Aorta (tissue), 5 donors: ENCODE data around the gene FXYD3. TPM values are rescaled to one million over a fixed set of nuclear protein-coding genes. Genes with fewer than 3 reads are reported as not detected.

Source experiments
- ATAC-seq: fragments of 200-7000 bp; cut with Tn5 transposase; one replicate; pipeline ENCODE4 v1.9.1; 2022; ENCODE audit warnings: moderate library complexity; ENCODE audit not compliant: low FRiP score
- DNase-seq, 2 donors: peaks; one replicate each; pipeline ENCODE4 v3.0.0-alpha.2; 2020
- H3K27ac ChIP-seq, 2 donors: one replicate each; pipeline ENCODE4 v1.5.1; 2013; ENCODE audit warnings: low read length in 2 of 2, mild to moderate bottlenecking in 2 of 2, moderate library complexity in 2 of 2, control low read depth in 1 of 2, inconsistent platforms in 1 of 2, low read depth in 1 of 2
- H3K27me3 ChIP-seq, 2 donors: one replicate each; pipeline ENCODE4 v1.6.1; 2013; ENCODE audit warnings: control low read depth in 1 of 2, low read length in 1 of 2, mild to moderate bottlenecking in 1 of 2, moderate library complexity in 1 of 2; ENCODE audit not compliant: insufficient read depth in 2 of 2, control insufficient read depth in 1 of 2
- H3K36me3 ChIP-seq, 2 donors: one replicate each; pipeline ENCODE4 v1.6.1; 2013; ENCODE audit warnings: control low read depth in 1 of 2, low read length in 1 of 2, mild to moderate bottlenecking in 1 of 2; ENCODE audit not compliant: insufficient read depth in 2 of 2, control insufficient read depth in 1 of 2
- H3K4me1 ChIP-seq, 2 donors: one replicate each; pipeline ENCODE4 v1.6.1; 2013; ENCODE audit warnings: low read length in 2 of 2, control low read depth in 1 of 2, mild to moderate bottlenecking in 1 of 2, moderate library complexity in 1 of 2; ENCODE audit not compliant: insufficient read depth in 2 of 2, control insufficient read depth in 1 of 2
- H3K4me3 ChIP-seq, 2 donors: one replicate each; pipeline ENCODE4 v1.5.1; 2013; ENCODE audit warnings: low read length in 2 of 2, control low read depth in 1 of 2, mild to moderate bottlenecking in 1 of 2
- H3K9me3 ChIP-seq: one replicate; pipeline ENCODE4 v1.6.1; 2013; ENCODE audit warnings: mild to moderate bottlenecking, low read length; ENCODE audit not compliant: control insufficient read depth
- WGBS, 2 donors: extraction: QIAGEN DNeasy Blood & Tissue Kit; methylation state at CpG; one replicate each; pipeline ENCODE4 v1.1.7; 2013; 5-methylcytosine and 5-hydroxymethylcytosine counted together
- intact Hi-C, 2 donors: fragments of 100-400 bp; cut with DNase I; formaldehyde crosslinking; loops; one replicate each; pipeline versions ENCODE4 v1.14.2 to v1.15.0; 2022
- polyA plus RNA-seq, 2 donors: library from polyadenylated mRNA; stranded (reverse); fragments of 200-250 nt; gene quantifications; one replicate each; pipeline ENCODE4 v1.2.3, GENCODE V29; 2013
- total RNA-seq, 2 donors: library from RNA; stranded (reverse); fragmentation: NEBNext Ultra II Directional; extraction: Animal tissue kit (Norgen Biotek cat#: 25700); gene quantifications; one replicate each; pipeline ENCODE4 v1.2.1, GENCODE V29; 2021
- donor health status: healthy with polysubstance abuse.
- donor health status: Bipolar disorder and iron deficiency.
- donor health status: DM: no; HTN: no; CAD: no.
- donor health status: DM: no; HTN: no; CAD: no.
- donor health status: DM: yes; HTN: yes; CAD: no.

The FXYD3 gene
- total and polyA plus RNA-seq, 4 donors: 0.49 to 77.6 (median 4.3) TPM

DNA sequence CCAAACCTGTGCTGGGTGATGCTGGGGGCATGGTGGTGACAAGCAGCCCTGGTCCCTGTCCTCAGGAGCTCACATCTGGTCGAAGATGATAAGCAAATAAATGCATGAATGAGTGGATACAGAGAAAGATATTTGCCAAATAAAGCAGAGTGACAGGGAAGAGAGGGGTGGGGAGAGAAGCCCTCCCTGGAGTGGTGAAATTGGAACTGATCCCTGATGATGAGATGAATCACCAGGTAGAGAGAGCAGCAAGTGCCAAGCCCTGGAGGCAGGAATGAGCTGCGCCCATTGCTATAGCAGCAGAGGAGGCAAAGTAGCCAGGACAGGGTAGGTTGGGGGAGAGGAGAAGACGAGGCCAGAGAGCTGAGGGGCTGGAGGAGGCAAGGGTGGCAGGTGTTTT lies 52.6 kb downstream of the FXYD3 start:
- Histone ChIP-seq H3K27ac (no peak overlapping the region), H3K36me3 (peaks cover 3 to 17% of the 10 kb centered on the region in 2 donors), H3K4me3 (no peak overlapping the region), H3K9me3 (peaks cover 17% of the 10 kb centered on the region), H3K27me3 (no peaks in the 10 kb centered on the region), H3K4me1 (no peaks in the 10 kb centered on the region)
- ATAC-seq (no peak), DNase-seq (no peak)
- WGBS, 2 donors: 84 to 87% methylated on average over 3 of the region's 3 CpGs
- intact Hi-C loops: no loop called here

DNA sequence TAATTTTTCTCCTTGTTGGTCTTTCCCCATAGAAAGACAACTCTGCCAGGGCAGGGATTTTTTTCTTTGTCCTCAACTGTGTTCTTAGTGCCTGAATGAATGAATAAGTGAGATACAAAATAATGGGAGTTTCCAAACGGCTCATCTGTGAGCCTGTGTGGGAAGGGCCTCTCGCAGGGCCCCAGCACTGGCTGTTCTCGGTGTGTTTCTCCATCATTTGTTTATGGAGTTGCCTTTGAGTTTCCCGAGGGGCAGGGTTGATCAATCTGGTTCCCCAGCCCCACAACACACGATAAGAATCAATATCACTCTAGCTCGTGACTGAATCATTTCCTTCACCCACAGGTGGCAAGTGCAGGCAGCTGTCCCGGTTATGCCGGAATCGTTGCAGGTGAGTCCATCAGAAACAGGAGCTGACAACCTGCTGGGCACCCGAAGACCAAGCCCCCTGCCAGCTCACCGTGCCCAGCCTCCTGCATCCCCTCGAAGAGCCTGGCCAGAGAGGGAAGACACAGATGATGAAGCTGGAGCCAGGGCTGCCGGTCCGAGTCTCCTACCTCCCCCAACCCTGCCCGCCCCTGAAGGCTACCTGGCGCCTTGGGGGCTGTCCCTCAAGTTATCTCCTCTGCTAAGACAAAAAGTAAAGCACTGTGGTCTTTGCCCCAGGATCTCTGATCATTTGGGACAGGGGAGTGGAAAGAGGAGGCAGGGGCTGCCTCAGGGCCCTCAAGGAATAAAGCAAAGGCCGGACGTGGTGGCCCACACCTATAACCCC lies 53.8 kb downstream of the FXYD3 start:
- H3K27ac ChIP-seq: no peak overlapping the region
- peaks cover 12% of the 10 kb centered on the region for H3K9me3 ChIP-seq
- intact Hi-C loops: no loop called here
- 78 to 82% methylated on average over 18 of the region's 18 CpGs for WGBS, 2 donors
- ATAC-seq: no peak
- H3K4me3 ChIP-seq: no peak overlapping the region
- H3K27me3 ChIP-seq: no peaks in the 10 kb centered on the region
- peaks cover 3 to 12% of the 10 kb centered on the region in 2 donors for H3K36me3 ChIP-seq
- no peak for DNase-seq
- no peaks in the 10 kb centered on the region for H3K4me1 ChIP-seq

GRCh38 chr19:35170359-35171061 lies 54.9 kb downstream of the FXYD3 start:
- intact Hi-C loops: no loop called here
- no peak overlapping the region for H3K27ac ChIP-seq
- ATAC-seq (no peak), DNase-seq (no peak)
- WGBS, 2 donors: 65 to 72% methylated on average over 7 of the region's 7 CpGs
- no peaks in the 10 kb centered on the region for H3K27me3 ChIP-seq
- H3K4me3 ChIP-seq: no peak overlapping the region
- H3K9me3 ChIP-seq: peaks cover 10% of the 10 kb centered on the region
- H3K36me3 ChIP-seq: peaks cover 0 to 12% of the 10 kb centered on the region in 2 donors
- H3K4me1 ChIP-seq: no peaks in the 10 kb centered on the region

- ATAC-seq (no peak), DNase-seq (no peak)
- intact Hi-C loops: no loop called here
- WGBS, 2 donors: 39 to 51% methylated on average over 3 of the region's 3 CpGs
- H3K4me1 ChIP-seq: no peaks in the 10 kb centered on the region
- H3K36me3 ChIP-seq: peaks cover 0 to 3% of the 10 kb centered on the region in 2 donors
- no peaks in the 10 kb centered on the region for H3K27me3 ChIP-seq
- no peak overlapping the region for H3K4me3 ChIP-seq
- peaks cover under 1% of the 10 kb centered on the region for H3K9me3 ChIP-seq
- no peak overlapping the region for H3K27ac ChIP-seq
Observed at GRCh38 chr19:35171730-35172129, 56.1 kb downstream of the FXYD3 start.

Other genes starting within 250 kb of the FXYD3 start
- 1 to 10 TPM; 1.9 to 3.1 TPM for gene ZNF30, start 188.9 kb upstream of the FXYD3 start, total RNA-seq
- gene ZNF30, start 188.9 kb upstream of the FXYD3 start, polyA plus RNA-seq: 10 to 100 TPM in 1 of 2 donors, 1 to 10 TPM in 1; 2.6 to 10.9 TPM
- 10 to 100 TPM in 1 of 2 donors, 1 to 10 TPM in 1; 5.2 to 13.5 TPM for gene ZNF792, start 151.6 kb upstream of the FXYD3 start, total RNA-seq
- 1 to 10 TPM; 1.0 to 1.8 TPM for gene ZNF792, start 151.6 kb upstream of the FXYD3 start, polyA plus RNA-seq
- gene GRAMD1A, start 115.5 kb upstream of the FXYD3 start, total RNA-seq: 10 to 100 TPM; 65.7 to 92.7 TPM
- 10 to 100 TPM; 13.4 to 59.0 TPM for gene GRAMD1A, start 115.5 kb upstream of the FXYD3 start, polyA plus RNA-seq
- gene SCN1B, start 85.4 kb upstream of the FXYD3 start, total RNA-seq: 10 to 100 TPM; 11.9 to 21.4 TPM
- gene SCN1B, start 85.4 kb upstream of the FXYD3 start, polyA plus RNA-seq: 10 to 100 TPM in 1 of 2 donors, 1 to 10 TPM in 1; 9.9 to 15.3 TPM
- 1 to 10 TPM in 1 of 2 donors, under 1 TPM in 1; 0.71 to 2.7 TPM for gene HPN, start 74.1 kb upstream of the FXYD3 start, total RNA-seq
- not detected for gene HPN, start 74.1 kb upstream of the FXYD3 start, polyA plus RNA-seq
- gene LGI4, start 19.2 kb downstream of the FXYD3 start, total RNA-seq: 10 to 100 TPM; 17.5 TPM
- gene LGI4, start 19.2 kb downstream of the FXYD3 start, polyA plus RNA-seq: 10 to 100 TPM in 1 of 2 donors, 1 to 10 TPM in 1; 5.1 to 15.0 TPM
- 100 to 1,000 TPM; 179 to 202 TPM for gene FXYD1, start 23.0 kb downstream of the FXYD3 start, total RNA-seq
- 100 to 1,000 TPM; 150 to 288 TPM for gene FXYD1, start 23.0 kb downstream of the FXYD3 start, polyA plus RNA-seq
- under 1 TPM in 1 of 2 donors, not detected in 1; 0.63 TPM for gene FXYD7, start 27.4 kb downstream of the FXYD3 start, total RNA-seq
- 1 to 10 TPM in 1 of 2 donors, not detected in 1; 1.8 TPM for gene FXYD7, start 27.4 kb downstream of the FXYD3 start, polyA plus RNA-seq
- gene FXYD5, start 38.9 kb downstream of the FXYD3 start, total RNA-seq: 100 to 1,000 TPM in 1 of 2 donors, 10 to 100 TPM in 1; 71.7 to 126 TPM
- gene FXYD5, start 38.9 kb downstream of the FXYD3 start, polyA plus RNA-seq: 100 to 1,000 TPM in 1 of 2 donors, 10 to 100 TPM in 1; 89.5 to 179 TPM
- not detected for gene FAM187B, start 112.9 kb downstream of the FXYD3 start, total RNA-seq
- gene FAM187B, start 112.9 kb downstream of the FXYD3 start, polyA plus RNA-seq: not detected
- 10 to 100 TPM in 1 of 2 donors, 1 to 10 TPM in 1; 9.8 to 13.1 TPM for gene LSR, start 133.2 kb downstream of the FXYD3 start, total RNA-seq
- 10 to 100 TPM in 1 of 2 donors, 1 to 10 TPM in 1; 5.8 to 12.4 TPM for gene LSR, start 133.2 kb downstream of the FXYD3 start, polyA plus RNA-seq
- gene USF2, start 153.1 kb downstream of the FXYD3 start, total RNA-seq: 100 to 1,000 TPM in 1 of 2 donors, 10 to 100 TPM in 1; 85.3 to 107 TPM
- 100 to 1,000 TPM; 101 to 148 TPM for gene USF2, start 153.1 kb downstream of the FXYD3 start, polyA plus RNA-seq
- 1 to 10 TPM in 1 of 2 donors, not detected in 1; 2.5 TPM for gene HAMP, start 166.7 kb downstream of the FXYD3 start, total RNA-seq
- not detected for gene HAMP, start 166.7 kb downstream of the FXYD3 start, polyA plus RNA-seq
- under 1 TPM in 1 of 2 donors, not detected in 1; 0.42 TPM for gene MAG, start 176.3 kb downstream of the FXYD3 start, total RNA-seq
- gene MAG, start 176.3 kb downstream of the FXYD3 start, polyA plus RNA-seq: not detected
- gene CD22, start 213.4 kb downstream of the FXYD3 start, total RNA-seq: 1 to 10 TPM; 2.9 to 3.1 TPM
- gene CD22, start 213.4 kb downstream of the FXYD3 start, polyA plus RNA-seq: under 1 TPM in 1 of 2 donors, not detected in 1; 0.75 TPM
- gene FFAR1, start 232.1 kb downstream of the FXYD3 start, total RNA-seq: not detected
- gene FFAR1, start 232.1 kb downstream of the FXYD3 start, polyA plus RNA-seq: not detected
- under 1 TPM; 0.32 to 0.39 TPM for gene FFAR3, start 242.6 kb downstream of the FXYD3 start, total RNA-seq
- not detected for gene FFAR3, start 242.6 kb downstream of the FXYD3 start, polyA plus RNA-seq